NCI-H128 (cell line): ENCODE results near the gene TRAF4.
"Not testable (repeated sequence)": the region's sequence is repeated elsewhere in the genome, so short reads cannot be mapped to it uniquely, and the experiment has no call there.

Experiments
- DNase-seq: peaks from one replicate; lab custom pipeline; 2025; ENCODE audit not compliant: unreplicated experiment; lab: John Stamatoyannopoulos, UW

The TRAF4 gene

GRCh38 chr17:28714281-28714680 lies 29.5 kb upstream of the TRAF4 start:
- no peak for DNase-seq

- no peak for DNase-seq
Measured at GRCh38 chr17:28715217-28715616, 28.6 kb upstream of the TRAF4 start.

- no peak for DNase-seq
Measured at GRCh38 chr17:28716740-28717577, 26.9 kb upstream of the TRAF4 start.

- DNase-seq: peak; percentile 7
Measured at GRCh38 chr17:28717578-28718332, 26.1 kb upstream of the TRAF4 start, which contains the start of gene RAB34. RAB34 (minus strand) TSS chr17:28717868; CDS start chr17:28717266, 602 bp downstream.

GRCh38 chr17:28718333-28719020 lies 25.3 kb upstream of the TRAF4 start:
- DNase-seq: no peak

GRCh38 chr17:28719021-28719433 lies 24.8 kb upstream of the TRAF4 start:
- no peak for DNase-seq

- no peak for DNase-seq
Measured at GRCh38 chr17:28720247-28720996, 23.4 kb upstream of the TRAF4 start.

GRCh38 chr17:28720997-28721329 lies 22.8 kb upstream of the TRAF4 start:
- not testable (repeated sequence) for DNase-seq

GRCh38 chr17:28722417-28723158 lies 21.2 kb upstream of the TRAF4 start:
- no peak for DNase-seq

GRCh38 chr17:28723159-28723835 lies 20.5 kb upstream of the TRAF4 start:
- no peak for DNase-seq

GRCh38 chr17:28723836-28724499 lies 19.8 kb upstream of the TRAF4 start:
- not testable (repeated sequence) for DNase-seq

GRCh38 chr17:28724500-28725165 lies 19.2 kb upstream of the TRAF4 start:
- DNase-seq: no peak

- no peak for DNase-seq
Measured at GRCh38 chr17:28725166-28725659, 18.6 kb upstream of the TRAF4 start.

- DNase-seq: peak; percentile 18
Measured at GRCh38 chr17:28725660-28726225, 18.1 kb upstream of the TRAF4 start.

GRCh38 chr17:28726226-28726626 lies 17.6 kb upstream of the TRAF4 start, which contains the start of gene TLCD1:
TLCD1 (minus strand) TSS chr17:28726233; CDS start chr17:28726097, 136 bp downstream.
- no peak for DNase-seq

GRCh38 chr17:28726627-28727491 lies 17.0 kb upstream of the TRAF4 start:
- peak; percentile 85 for DNase-seq
